Activated CD4-positive, alpha-beta memory T cell treated with anti-CD3 and anti-CD28 coated beads for 36 hours (primary cell): ENCODE data around the gene ASXL2. TPM values are rescaled to one million over a fixed set of nuclear protein-coding genes. Genes with fewer than 3 reads are reported as not detected.
"Not testable (repeated sequence)": the region's sequence is repeated elsewhere in the genome, so short reads cannot be mapped to it uniquely, and the experiment has no call there.

Experiments
- CTCF ChIA-PET: fragments of 350-600 bp; sonication (Branson Sonifier 250); formaldehyde crosslinking; loops from one replicate; lab custom pipeline; 2021; ENCODE audit warnings: antibody characterized with exemption, inconsistent platforms; lab: Charles Lee
- POLR2A ChIA-PET: fragments of 350-600 bp; sonication (Branson Sonifier 250); formaldehyde crosslinking; loops from one replicate; lab custom pipeline; 2021; ENCODE audit warnings: antibody characterized with exemption; lab: Charles Lee
- DNase-seq: peaks from one replicate; pipeline ENCODE4 v3.0.0-alpha.2; 2020
- H3K27ac Mint-ChIP-seq: one replicate; pipeline ENCODE4 v1.8.0; 2021; ENCODE audit warnings: mixed read lengths
- H3K27me3 Mint-ChIP-seq: one replicate; pipeline ENCODE4 v1.8.0; 2021; ENCODE audit warnings: mixed read lengths
- H3K36me3 Mint-ChIP-seq: one replicate; pipeline ENCODE4 v1.8.0; 2021; ENCODE audit warnings: mixed read lengths
- H3K4me1 Mint-ChIP-seq: one replicate; pipeline ENCODE4 v1.8.0; 2021; ENCODE audit warnings: low read depth, mixed read lengths
- H3K4me3 Mint-ChIP-seq: one replicate; pipeline ENCODE4 v1.8.0; 2021; ENCODE audit warnings: mild to moderate bottlenecking, mixed read lengths
- H3K9me3 Mint-ChIP-seq: one replicate; pipeline ENCODE4 v1.8.0; 2021; ENCODE audit warnings: mixed read lengths
- intact Hi-C: fragments of 100-400 bp; cut with micrococcal nuclease; formaldehyde crosslinking; loops from one replicate; pipeline ENCODE4 v1.15.1; 2023
- total RNA-seq, 2 experiments: library from RNA; stranded (reverse); gene quantifications; one replicate each; pipeline ENCODE4 v1.2.3, GENCODE V29; 2021

The ASXL2 gene
- total RNA-seq: 10 to 100 TPM; 37.8 to 38.7 TPM

DNA sequence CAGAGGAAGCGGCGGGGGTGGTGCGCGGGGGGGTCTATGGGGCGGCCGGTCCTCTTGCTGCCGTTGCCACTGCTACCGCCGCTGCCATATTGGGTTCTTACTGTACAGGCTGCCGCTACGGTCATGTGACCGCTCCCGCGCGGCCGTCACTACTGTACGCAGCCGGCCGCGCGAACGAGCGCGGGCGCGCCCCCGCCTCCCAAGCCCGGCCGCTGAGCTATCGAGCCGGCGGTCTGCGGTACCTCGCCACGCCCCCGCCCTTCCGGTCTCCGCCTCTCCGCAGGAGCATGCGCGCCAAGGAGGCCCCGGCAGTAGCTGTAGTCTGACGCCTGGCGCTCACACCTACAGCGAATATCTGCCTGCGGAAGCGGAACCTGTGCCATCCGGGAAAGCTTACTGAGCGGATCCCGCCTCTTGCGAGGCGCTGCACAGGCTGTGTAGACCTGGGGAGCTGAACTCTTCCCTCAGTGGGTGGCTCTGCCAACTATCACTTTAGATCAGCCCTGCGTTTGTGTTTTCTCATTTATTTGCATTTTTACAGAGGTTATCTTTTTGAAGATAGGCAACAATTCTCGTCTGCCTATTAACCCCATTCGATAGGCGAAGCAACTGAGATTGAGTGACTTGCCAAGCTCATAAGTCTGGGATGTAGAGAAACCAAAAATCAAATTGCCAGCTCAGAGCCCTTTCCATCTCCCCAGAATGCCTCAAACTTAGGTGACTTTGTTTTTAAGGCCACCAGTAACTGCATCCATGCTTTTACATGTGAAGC lies at the start of gene ASXL2:
TSS of gene ASXL2 (minus strand) at position 127 of the 772 bp plus-strand sequence. CDS start 265 bp downstream, outside the sequence.
- intact Hi-C loops: loop anchor here (1.0 to 10.0 kb wide), 9 partner anchors 26 to 514 kb away; partner anchors contain the start of genes DTNB, HADHA, HADHB and KIF3C
- DNase-seq: peak; percentile 99
- Mint-ChIP-seq H3K4me1 (peaks cover 39% of the 10 kb centered on the region), H3K36me3 (peaks cover 5% of the 10 kb centered on the region), H3K27me3 (no peaks in the 10 kb centered on the region), H3K4me3 (peak within 1 kb of the TSS; percentile 93), H3K9me3 (no peaks in the 10 kb centered on the region), H3K27ac (peak within 1 kb of the TSS; percentile 94)
- ChIA-PET CTCF (interaction anchor here (0.8 to 1.8 kb wide), 10 partner anchors 24 to 306 kb away, joined by 3 to 25 read pairs (median 4); partner anchors contain the start of genes DTNB and KIF3C), POLR2A (interaction anchor here (0.6 to 2.2 kb wide), 11 partner anchors 10 to 517 kb away, joined by 3 to 35 read pairs (median 4); partner anchors contain the start of gene RAB10)

- CTCF ChIA-PET: no interaction called here
Measured at GRCh38 chr2:25926984-25927756, 48.9 kb upstream of the ASXL2 start.

GRCh38 chr2:25922501-25922900 lies 44.2 kb upstream of the ASXL2 start:
- Mint-ChIP-seq H3K36me3 (no peaks in the 10 kb centered on the region), H3K27ac (no peak overlapping the region), H3K4me3 (no peak overlapping the region), H3K4me1 (peaks cover 8% of the 10 kb centered on the region), H3K27me3 (no peaks in the 10 kb centered on the region), H3K9me3 (no peaks in the 10 kb centered on the region)
- CTCF ChIA-PET: no interaction called here
- no peak for DNase-seq
- POLR2A ChIA-PET: no interaction called here
- intact Hi-C loops: no loop called here

More at GRCh38 chr2:25926984-25927756, 48.9 kb upstream of the ASXL2 start:
- intact Hi-C loops: no loop called here
- peak; percentile 45 for DNase-seq
- H3K4me3 Mint-ChIP-seq: no peak overlapping the region
- peaks cover 11% of the 10 kb centered on the region for H3K4me1 Mint-ChIP-seq
- no peaks in the 10 kb centered on the region for H3K9me3 Mint-ChIP-seq
- POLR2A ChIA-PET: no interaction called here
- no peak overlapping the region for H3K27ac Mint-ChIP-seq
- H3K27me3 Mint-ChIP-seq: no peaks in the 10 kb centered on the region
- peaks cover 3% of the 10 kb centered on the region for H3K36me3 Mint-ChIP-seq

GRCh38 chr2:25920786-25921415 lies 42.6 kb upstream of the ASXL2 start:
- POLR2A ChIA-PET: no interaction called here
- no peak overlapping the region for H3K27ac Mint-ChIP-seq
- no peaks in the 10 kb centered on the region for H3K9me3 Mint-ChIP-seq
- intact Hi-C loops: no loop called here
- no peak for DNase-seq
- H3K27me3 Mint-ChIP-seq: no peaks in the 10 kb centered on the region
- no peaks in the 10 kb centered on the region for H3K36me3 Mint-ChIP-seq
- H3K4me3 Mint-ChIP-seq: no peak overlapping the region
- peaks cover 9% of the 10 kb centered on the region for H3K4me1 Mint-ChIP-seq
- CTCF ChIA-PET: interaction anchor here (0.5 kb wide), 1 partner anchor 337 kb away, joined by 3 read pairs; no protein-coding TSS in a partner anchor

- Mint-ChIP-seq H3K27ac (no peak overlapping the region), H3K9me3 (no peaks in the 10 kb centered on the region), H3K4me1 (peaks cover 11% of the 10 kb centered on the region), H3K36me3 (no peaks in the 10 kb centered on the region), H3K27me3 (no peaks in the 10 kb centered on the region), H3K4me3 (no peak overlapping the region)
- no peak for DNase-seq
- intact Hi-C loops: no loop called here
- POLR2A ChIA-PET: no interaction called here
- CTCF ChIA-PET: no interaction called here
Measured at GRCh38 chr2:25920336-25920735, 42.0 kb upstream of the ASXL2 start.

GRCh38 chr2:25917832-25918231 lies 39.5 kb upstream of the ASXL2 start:
- Mint-ChIP-seq H3K36me3 (no peaks in the 10 kb centered on the region), H3K9me3 (no peaks in the 10 kb centered on the region), H3K4me1 (peaks cover 11% of the 10 kb centered on the region), H3K27ac (no peak overlapping the region), H3K4me3 (no peak overlapping the region), H3K27me3 (no peaks in the 10 kb centered on the region)
- ChIA-PET POLR2A (interaction anchor here (2.1 kb wide), 1 partner anchor 39 kb away, joined by 6 read pairs; the partner anchor contains the start of gene ASXL2), CTCF (no interaction called here)
- no peak for DNase-seq
- intact Hi-C loops: no loop called here

DNA sequence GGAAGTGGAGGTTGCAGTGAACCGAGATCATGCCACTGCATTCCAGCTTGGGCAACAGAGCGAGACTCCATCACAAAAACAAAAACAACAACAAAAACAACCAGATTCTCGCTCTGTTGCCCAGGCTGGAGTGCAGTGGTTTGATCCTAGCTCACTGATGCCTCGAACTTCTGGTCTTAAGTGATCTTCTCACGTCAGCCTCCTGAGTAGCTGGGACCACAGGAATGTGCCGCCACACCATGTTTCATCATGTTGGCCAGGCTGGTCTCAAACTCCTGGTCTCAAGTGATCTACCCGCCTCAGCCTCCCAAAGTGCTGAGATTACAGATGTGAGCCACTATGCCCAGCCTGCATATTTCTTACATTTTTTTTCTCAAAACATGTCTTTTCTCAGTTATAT lies 39.1 kb upstream of the ASXL2 start:
- H3K4me1 Mint-ChIP-seq: peaks cover 11% of the 10 kb centered on the region
- H3K9me3 Mint-ChIP-seq, H3K4me3 Mint-ChIP-seq, DNase-seq, H3K36me3 Mint-ChIP-seq, CTCF ChIA-PET, H3K27me3 Mint-ChIP-seq, intact Hi-C loops, H3K27ac Mint-ChIP-seq: not testable (repeated sequence)
- POLR2A ChIA-PET: interaction anchor here (2.1 kb wide), 1 partner anchor 38 kb away, joined by 6 read pairs; the partner anchor contains the start of gene ASXL2

GRCh38 chr2:25915944-25916772 lies 37.9 kb upstream of the ASXL2 start:
- Mint-ChIP-seq H3K4me3 (peak overlapping the region; percentile 66), H3K4me1 (peaks cover 11% of the 10 kb centered on the region)
- H3K27me3 Mint-ChIP-seq, H3K9me3 Mint-ChIP-seq, H3K36me3 Mint-ChIP-seq, intact Hi-C loops, H3K27ac Mint-ChIP-seq: not testable (repeated sequence)
- POLR2A ChIA-PET: interaction anchor here (2.1 kb wide), 1 partner anchor 37 kb away, joined by 6 read pairs; the partner anchor contains the start of gene ASXL2
- CTCF ChIA-PET: interaction anchor here (0.6 to 1.3 kb wide), 3 partner anchors 34 to 631 kb away, joined by 4 to 6 read pairs (median 5); partner anchors contain the start of gene ASXL2
- peak; percentile 48 for DNase-seq

DNA sequence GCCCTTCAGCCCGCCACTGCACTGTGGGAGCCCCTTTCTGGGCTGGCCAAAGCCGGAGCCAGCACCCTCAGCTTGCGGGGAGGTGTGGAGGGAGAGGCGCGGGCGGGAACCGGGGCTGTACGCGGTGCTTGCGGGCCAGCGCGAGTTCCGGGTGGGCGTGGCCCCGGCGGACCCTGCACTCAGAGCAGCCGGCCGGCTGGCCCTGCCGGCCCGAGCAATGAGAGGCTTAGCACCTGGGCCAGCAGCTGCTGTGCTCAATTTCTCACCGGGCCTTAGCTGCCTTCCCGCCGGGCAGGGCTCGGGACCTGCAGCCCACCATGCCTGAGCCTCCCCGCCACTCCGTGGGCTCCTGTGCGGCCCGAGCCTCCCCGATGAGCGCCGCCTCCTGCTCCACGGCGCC lies 37.1 kb upstream of the ASXL2 start:
- H3K36me3 Mint-ChIP-seq, H3K27ac Mint-ChIP-seq, H3K9me3 Mint-ChIP-seq, H3K4me3 Mint-ChIP-seq, POLR2A ChIA-PET, DNase-seq, intact Hi-C loops, H3K27me3 Mint-ChIP-seq: not testable (repeated sequence)
- CTCF ChIA-PET: interaction anchor here (1.3 kb wide), 1 partner anchor 35 kb away, joined by 4 read pairs; no protein-coding TSS in a partner anchor
- peaks cover 11% of the 10 kb centered on the region for H3K4me1 Mint-ChIP-seq

- DNase-seq, H3K27me3 Mint-ChIP-seq, CTCF ChIA-PET, POLR2A ChIA-PET, H3K36me3 Mint-ChIP-seq, H3K9me3 Mint-ChIP-seq, intact Hi-C loops, H3K27ac Mint-ChIP-seq, H3K4me3 Mint-ChIP-seq: not testable (repeated sequence)
- H3K4me1 Mint-ChIP-seq: peaks cover 11% of the 10 kb centered on the region
Measured at GRCh38 chr2:25913696-25913973, 35.3 kb upstream of the ASXL2 start.
